Measurements from ENCODE around the gene CHRNA1.
"Not testable (repeated sequence)": the region's sequence is repeated elsewhere in the genome, so short reads cannot be mapped to it uniquely, and the experiment has no call there.

The CHRNA1 gene

GRCh38 chr2:174716785-174717184 lies 47.5 kb downstream of the CHRNA1 start:
- DNase-seq (ENCODE audit: low read depth), result no peak

DNA sequence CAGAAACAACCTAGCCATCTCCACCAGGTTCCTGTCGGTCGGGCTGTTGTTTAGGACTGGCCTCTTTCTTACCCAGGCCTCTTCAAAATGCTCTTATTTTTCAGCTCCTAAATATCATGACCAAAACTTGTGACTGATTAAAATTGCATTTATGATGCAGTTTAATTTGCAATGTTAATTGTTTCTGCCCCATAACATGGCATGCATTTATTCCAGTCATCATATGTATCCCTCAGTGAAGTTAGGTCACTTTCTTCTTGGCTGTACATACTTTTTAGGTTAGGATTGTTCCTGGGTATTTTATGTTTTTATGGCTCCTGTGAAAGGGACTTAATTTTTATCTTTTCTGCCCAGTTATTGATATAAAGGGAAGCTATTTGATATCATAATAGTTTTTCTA lies 50.6 kb downstream of the CHRNA1 start:
- DNase-seq (ENCODE audit: low read depth), result no peak

- DNase-seq (ENCODE audit: low read depth), result peak; percentile 18
These were observed 53.1 kb downstream of the CHRNA1 start for GRCh38 chr2:174711206-174711605.

- not testable (repeated sequence) for DNase-seq (ENCODE audit: low read depth)
These were observed 54.8 kb downstream of the CHRNA1 start for GRCh38 chr2:174709416-174710004.

DNA sequence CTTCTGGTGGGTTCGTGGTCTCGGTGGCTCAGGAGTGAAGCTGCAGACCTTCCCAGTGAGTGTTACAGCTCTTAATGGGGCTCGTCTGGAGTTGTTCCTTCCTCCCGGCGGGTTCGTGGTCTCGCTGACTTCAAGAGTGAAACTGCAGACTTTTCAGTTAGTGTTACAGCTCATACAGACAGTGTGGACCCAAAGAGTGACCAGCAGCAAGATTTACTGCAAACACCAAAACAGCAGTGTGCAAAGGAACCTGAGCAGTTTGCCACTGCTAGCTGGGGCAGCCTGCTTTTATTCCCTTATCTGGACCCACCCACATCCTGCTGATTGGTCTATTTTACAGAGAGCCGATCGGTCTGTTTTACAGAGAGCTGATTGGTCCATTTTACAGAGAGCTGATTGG lies 55.6 kb downstream of the CHRNA1 start:
- no peak for DNase-seq (ENCODE audit: low read depth)

DNA sequence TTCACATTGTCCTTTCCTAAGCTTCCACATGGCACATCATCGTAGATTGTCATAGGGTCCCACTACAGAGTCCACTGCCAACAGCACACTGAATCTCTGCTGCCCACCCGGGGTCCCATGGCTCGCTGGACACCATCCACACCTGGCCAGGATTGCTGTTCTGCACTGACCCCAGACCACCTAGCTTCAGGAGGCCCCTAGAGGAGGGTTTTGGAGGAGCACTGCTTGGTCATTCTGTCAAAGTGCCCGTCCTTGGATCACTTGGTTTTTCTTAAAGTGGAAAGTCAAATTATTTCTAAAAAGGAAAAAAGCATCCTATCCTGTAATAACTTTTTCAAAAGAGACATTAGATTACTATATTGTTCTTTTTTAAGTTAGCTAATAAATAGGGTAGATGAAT lies 59.0 kb downstream of the CHRNA1 start:
- no peak for DNase-seq (ENCODE audit: low read depth)

GRCh38 chr2:174704642-174705041 lies 59.6 kb downstream of the CHRNA1 start:
- no peak for DNase-seq (ENCODE audit: low read depth)

DNA sequence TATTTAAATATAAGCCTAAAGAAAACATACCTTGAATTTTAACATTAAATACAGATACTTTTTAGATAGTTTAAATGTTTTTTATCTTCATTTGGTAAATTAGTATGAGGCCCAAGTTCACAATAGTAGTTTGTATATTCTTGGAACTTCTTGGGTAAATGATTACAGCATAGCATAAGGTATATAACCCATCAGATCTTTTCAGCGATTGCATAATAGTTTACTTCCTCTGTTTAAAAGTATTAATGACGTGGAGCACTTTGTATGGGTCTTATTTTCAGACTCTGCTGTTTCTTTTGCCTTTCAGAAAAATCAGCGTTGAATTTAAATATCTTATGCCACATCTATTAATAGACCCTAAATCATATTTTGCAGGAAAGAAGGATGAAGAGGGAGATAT lies 60.2 kb downstream of the CHRNA1 start:
- no peak for DNase-seq (ENCODE audit: low read depth)

- DNase-seq (ENCODE audit: low read depth), result no peak
These were observed 60.8 kb downstream of the CHRNA1 start for GRCh38 chr2:174703430-174703829.

DNA sequence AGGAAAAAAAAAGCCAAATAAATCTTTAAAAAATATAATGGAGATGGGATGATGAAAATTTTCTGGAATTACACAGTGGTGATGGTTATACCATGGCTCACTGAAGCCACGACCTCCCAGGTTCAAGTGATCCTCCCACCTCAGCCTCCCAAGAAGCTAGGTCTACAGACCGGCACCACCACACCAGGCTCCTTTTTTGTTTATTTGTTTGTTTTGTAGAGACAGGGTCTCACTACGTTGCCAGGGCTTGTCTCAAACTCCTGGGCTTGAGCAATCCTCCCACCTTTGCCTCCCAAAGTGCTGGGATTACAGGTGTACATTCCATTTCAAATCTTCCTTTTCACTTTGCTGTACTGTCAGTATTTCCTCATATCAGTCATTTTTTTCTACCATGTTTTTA lies 61.7 kb downstream of the CHRNA1 start:
- no peak for DNase-seq (ENCODE audit: low read depth)

DNA sequence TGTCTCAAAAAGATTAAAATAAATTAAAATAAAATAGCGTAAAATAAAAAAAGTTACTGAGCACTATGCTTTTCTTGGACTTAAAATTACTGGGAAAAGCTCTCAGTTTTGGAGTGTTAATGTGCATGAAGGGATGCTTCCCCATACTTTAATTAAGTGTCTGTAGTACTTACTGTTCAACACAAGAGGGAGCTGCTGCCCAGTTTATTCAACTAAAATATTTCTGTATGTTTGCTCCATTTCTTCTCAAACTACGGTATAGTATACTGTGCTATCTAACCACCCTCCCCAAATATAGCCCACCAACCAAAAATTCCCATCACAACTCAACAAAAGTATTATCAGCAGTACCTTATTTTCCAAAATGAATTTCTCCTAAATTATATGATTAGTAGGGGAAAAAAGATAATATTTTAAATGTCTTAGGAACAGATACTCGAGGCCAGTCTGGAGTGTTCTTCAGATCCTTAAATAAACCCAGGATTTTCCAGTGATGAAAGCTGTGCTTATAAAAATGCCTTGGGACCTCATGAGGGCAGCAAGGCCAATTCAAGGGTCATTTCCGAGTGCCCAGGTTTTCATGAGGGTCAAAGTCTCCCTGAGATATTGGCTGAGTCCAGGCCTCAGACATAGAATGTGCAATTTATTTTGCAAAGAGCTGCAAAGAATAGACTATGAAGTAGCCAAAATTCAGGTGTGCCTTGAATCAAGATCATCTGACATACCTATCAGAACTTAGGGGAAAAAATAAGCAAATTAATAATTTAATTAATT lies 64.1 kb downstream of the CHRNA1 start:
- peak; percentile 51 for DNase-seq (ENCODE audit: low read depth)

Data from iris pigment epithelial cell (primary cell).